Chondrocyte (in vitro differentiated cells): ENCODE results near the gene FAM120A. TPM values are rescaled to one million over a fixed set of nuclear protein-coding genes. Genes with fewer than 3 reads are reported as not detected.

Experiments used
- DNase-seq: peaks from one replicate; pipeline ENCODE4 v3.0.0; 2021; ENCODE audit warnings: mixed read lengths, low spot score
- H3K27ac Mint-ChIP-seq: one replicate; pipeline ENCODE4 v1.8.0; 2021; ENCODE audit warnings: mild to moderate bottlenecking, moderate library complexity, mixed read lengths; ENCODE audit not compliant: unreplicated experiment
- H3K27me3 Mint-ChIP-seq: 2 replicates; pipeline ENCODE4 v1.8.0; 2021; ENCODE audit warnings: low read depth, mixed read lengths
- H3K36me3 Mint-ChIP-seq: 2 replicates; pipeline ENCODE4 v1.8.0; 2021; ENCODE audit warnings: low read depth, mixed read lengths
- H3K4me1 Mint-ChIP-seq: 2 replicates; pipeline ENCODE4 v1.8.0; 2021; ENCODE audit warnings: low read depth, mild to moderate bottlenecking, mixed read lengths
- H3K4me3 Mint-ChIP-seq: one replicate; pipeline ENCODE4 v1.8.0; 2021; ENCODE audit warnings: mild to moderate bottlenecking, moderate library complexity, mixed read lengths; ENCODE audit not compliant: unreplicated experiment
- H3K9me3 Mint-ChIP-seq: 2 replicates; pipeline ENCODE4 v1.8.0; 2021; ENCODE audit warnings: low read depth, mixed read lengths
- CTCF ChIP-seq: fragments of 200-600 bp; sonication (generic); IDR thresholded peaks from 2 replicates; pipeline ENCODE4 v1.5.0; 2021; ENCODE audit warnings: antibody characterized with exemption, mild to moderate bottlenecking, moderate library complexity
- total RNA-seq: library from RNA; stranded (reverse); gene quantifications from 3 replicates; pipeline ENCODE4 v1.2.1, GENCODE V29; 2021

The FAM120A gene
- total RNA-seq, 1 donor from 2014 or later, result 89.9 TPM

- no peak for TF ChIP-seq CTCF
- Mint-ChIP-seq H3K36me3 (no peaks in the 10 kb centered on the region), H3K4me1 (peaks cover 62% of the 10 kb centered on the region), H3K4me3 (no peak overlapping the region), H3K9me3 (peaks cover 8% of the 10 kb centered on the region), H3K27ac (no peak overlapping the region), H3K27me3 (no peaks in the 10 kb centered on the region)
- peak; percentile 77 for DNase-seq
Measured at GRCh38 chr9:93579711-93580516, 128.4 kb downstream of the FAM120A start.

- Mint-ChIP-seq H3K27me3 (no peaks in the 10 kb centered on the region), H3K27ac (peak overlapping the region; percentile 59), H3K4me1 (peaks cover 55% of the 10 kb centered on the region), H3K4me3 (no peak overlapping the region), H3K36me3 (no peaks in the 10 kb centered on the region), H3K9me3 (peaks cover 9% of the 10 kb centered on the region)
- no peak for DNase-seq
- no peak for TF ChIP-seq CTCF
Measured at GRCh38 chr9:93580654-93581380, 129.3 kb downstream of the FAM120A start.

GRCh38 chr9:93582115-93582514 is 130.6 kb downstream of the FAM120A start:
- TF ChIP-seq CTCF, result no peak
- H3K36me3 Mint-ChIP-seq, result no peaks in the 10 kb centered on the region
- no peak overlapping the region for H3K4me3 Mint-ChIP-seq
- no peak for DNase-seq
- H3K27ac Mint-ChIP-seq, result peak overlapping the region; percentile 42
- H3K4me1 Mint-ChIP-seq, result peaks cover 55% of the 10 kb centered on the region
- H3K9me3 Mint-ChIP-seq, result peaks cover 9% of the 10 kb centered on the region
- no peaks in the 10 kb centered on the region for H3K27me3 Mint-ChIP-seq

GRCh38 chr9:93582550-93582949 is 131.1 kb downstream of the FAM120A start:
- Mint-ChIP-seq H3K27ac (peak overlapping the region; percentile 25), H3K9me3 (peaks cover 9% of the 10 kb centered on the region), H3K4me1 (peaks cover 53% of the 10 kb centered on the region), H3K4me3 (no peak overlapping the region), H3K27me3 (no peaks in the 10 kb centered on the region), H3K36me3 (no peaks in the 10 kb centered on the region)
- no peak for DNase-seq
- no peak for TF ChIP-seq CTCF

GRCh38 chr9:93585259-93585658 is 133.8 kb downstream of the FAM120A start:
- Mint-ChIP-seq H3K9me3 (peaks cover 9% of the 10 kb centered on the region), H3K27ac (no peak overlapping the region), H3K4me1 (peaks cover 43% of the 10 kb centered on the region), H3K4me3 (no peak overlapping the region), H3K36me3 (no peaks in the 10 kb centered on the region), H3K27me3 (no peaks in the 10 kb centered on the region)
- DNase-seq, result no peak
- TF ChIP-seq CTCF, result no peak
